ENCODE data around the gene PRKCH. TPM values are rescaled to one million over a fixed set of nuclear protein-coding genes. Genes with fewer than 3 reads are reported as not detected.

The PRKCH gene
- polyA plus RNA-seq, 1 donor from 2014 or later: 2.0 TPM

DNA sequence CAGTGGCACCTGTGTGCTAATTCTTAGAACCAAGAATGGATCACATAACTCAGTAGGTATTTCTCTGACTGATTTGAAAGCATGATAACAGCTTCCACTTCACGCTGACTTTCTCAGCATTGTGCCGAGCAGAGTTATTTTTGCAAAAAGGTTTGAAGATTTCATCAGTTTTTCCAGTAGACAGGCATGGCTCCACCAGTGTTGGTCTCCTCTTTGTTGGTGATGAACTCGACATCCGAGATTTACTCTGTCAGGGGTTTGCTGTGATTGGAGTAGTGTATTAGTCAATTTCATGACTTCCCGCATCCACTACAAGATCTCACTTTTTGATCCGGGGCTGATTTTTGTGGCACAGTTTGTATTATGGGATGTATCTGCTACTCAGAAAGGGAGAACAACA lies 85.3 kb downstream of the PRKCH start:
- Histone ChIP-seq H4K20me1 (ENCODE audit: insufficient read depth) (no peaks in the 10 kb centered on the region), H2AFZ (ENCODE audit: low read depth, low read length) (no peak overlapping the region), H3K36me3 (ENCODE audit: insufficient read depth, low read length) (no peaks in the 10 kb centered on the region), H3K9me2 (ENCODE audit: insufficient read depth, low read length) (no peaks in the 10 kb centered on the region), H3K27ac (ENCODE audit: low read length) (no peak overlapping the region), H3K27me3 (ENCODE audit: insufficient read depth, low read depth, low read length) (no peaks in the 10 kb centered on the region), H3K4me3 (ENCODE audit: low read length) (no peak overlapping the region), H3K9ac (ENCODE audit: low read length) (no peak overlapping the region), H3K4me2 (ENCODE audit: low read length) (no peak overlapping the region), H3F3A (ENCODE audit: insufficient read depth, low read length, poor library complexity, severe bottlenecking) (no peaks in the 10 kb centered on the region), H3K79me2 (replicated peaks; ENCODE audit: insufficient read depth, low read length) (no peaks in the 10 kb centered on the region), H3K9me3 (ENCODE audit: low read length) (no peaks in the 10 kb centered on the region)
- TF ChIP-seq MXI1 (conservative IDR thresholded peaks at IDR 0.05; ENCODE audit: poor library complexity, severe bottlenecking) (no peak), RAD21 (conservative IDR thresholded peaks at IDR 0.05) (no peak), EZH2 (IDR thresholded peaks at IDR 0.05; ENCODE audit: borderline replicate concordance, insufficient read depth, low read length, poor library complexity, severe bottlenecking) (no peak), TAF1 (IDR thresholded peaks at IDR 0.05; ENCODE audit: low read depth) (no peak), SMC3 (conservative IDR thresholded peaks at IDR 0.05; ENCODE audit: poor library complexity) (no peak), EP300 (conservative IDR thresholded peaks at IDR 0.05; ENCODE audit: poor library complexity, severe bottlenecking) (no peak), POLR2AphosphoS5 (IDR thresholded peaks at IDR 0.05) (no peak)
- TF ChIP-seq, protein P1, sequence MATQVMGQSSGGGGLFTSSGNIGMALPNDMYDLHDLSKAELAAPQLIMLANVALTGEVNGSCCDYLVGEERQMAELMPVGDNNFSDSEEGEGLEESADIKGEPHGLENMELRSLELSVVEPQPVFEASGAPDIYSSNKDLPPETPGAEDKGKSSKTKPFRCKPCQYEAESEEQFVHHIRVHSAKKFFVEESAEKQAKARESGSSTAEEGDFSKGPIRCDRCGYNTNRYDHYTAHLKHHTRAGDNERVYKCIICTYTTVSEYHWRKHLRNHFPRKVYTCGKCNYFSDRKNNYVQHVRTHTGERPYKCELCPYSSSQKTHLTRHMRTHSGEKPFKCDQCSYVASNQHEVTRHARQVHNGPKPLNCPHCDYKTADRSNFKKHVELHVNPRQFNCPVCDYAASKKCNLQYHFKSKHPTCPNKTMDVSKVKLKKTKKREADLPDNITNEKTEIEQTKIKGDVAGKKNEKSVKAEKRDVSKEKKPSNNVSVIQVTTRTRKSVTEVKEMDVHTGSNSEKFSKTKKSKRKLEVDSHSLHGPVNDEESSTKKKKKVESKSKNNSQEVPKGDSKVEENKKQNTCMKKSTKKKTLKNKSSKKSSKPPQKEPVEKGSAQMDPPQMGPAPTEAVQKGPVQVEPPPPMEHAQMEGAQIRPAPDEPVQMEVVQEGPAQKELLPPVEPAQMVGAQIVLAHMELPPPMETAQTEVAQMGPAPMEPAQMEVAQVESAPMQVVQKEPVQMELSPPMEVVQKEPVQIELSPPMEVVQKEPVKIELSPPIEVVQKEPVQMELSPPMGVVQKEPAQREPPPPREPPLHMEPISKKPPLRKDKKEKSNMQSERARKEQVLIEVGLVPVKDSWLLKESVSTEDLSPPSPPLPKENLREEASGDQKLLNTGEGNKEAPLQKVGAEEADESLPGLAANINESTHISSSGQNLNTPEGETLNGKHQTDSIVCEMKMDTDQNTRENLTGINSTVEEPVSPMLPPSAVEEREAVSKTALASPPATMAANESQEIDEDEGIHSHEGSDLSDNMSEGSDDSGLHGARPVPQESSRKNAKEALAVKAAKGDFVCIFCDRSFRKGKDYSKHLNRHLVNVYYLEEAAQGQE (IDR thresholded peaks at IDR 0.05; ENCODE audit: borderline replicate concordance): no peak
- TF ChIP-seq, protein P2, sequence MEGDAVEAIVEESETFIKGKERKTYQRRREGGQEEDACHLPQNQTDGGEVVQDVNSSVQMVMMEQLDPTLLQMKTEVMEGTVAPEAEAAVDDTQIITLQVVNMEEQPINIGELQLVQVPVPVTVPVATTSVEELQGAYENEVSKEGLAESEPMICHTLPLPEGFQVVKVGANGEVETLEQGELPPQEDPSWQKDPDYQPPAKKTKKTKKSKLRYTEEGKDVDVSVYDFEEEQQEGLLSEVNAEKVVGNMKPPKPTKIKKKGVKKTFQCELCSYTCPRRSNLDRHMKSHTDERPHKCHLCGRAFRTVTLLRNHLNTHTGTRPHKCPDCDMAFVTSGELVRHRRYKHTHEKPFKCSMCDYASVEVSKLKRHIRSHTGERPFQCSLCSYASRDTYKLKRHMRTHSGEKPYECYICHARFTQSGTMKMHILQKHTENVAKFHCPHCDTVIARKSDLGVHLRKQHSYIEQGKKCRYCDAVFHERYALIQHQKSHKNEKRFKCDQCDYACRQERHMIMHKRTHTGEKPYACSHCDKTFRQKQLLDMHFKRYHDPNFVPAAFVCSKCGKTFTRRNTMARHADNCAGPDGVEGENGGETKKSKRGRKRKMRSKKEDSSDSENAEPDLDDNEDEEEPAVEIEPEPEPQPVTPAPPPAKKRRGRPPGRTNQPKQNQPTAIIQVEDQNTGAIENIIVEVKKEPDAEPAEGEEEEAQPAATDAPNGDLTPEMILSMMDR (IDR thresholded peaks at IDR 0.05; ENCODE audit: poor library complexity, severe bottlenecking): no peak

DNA sequence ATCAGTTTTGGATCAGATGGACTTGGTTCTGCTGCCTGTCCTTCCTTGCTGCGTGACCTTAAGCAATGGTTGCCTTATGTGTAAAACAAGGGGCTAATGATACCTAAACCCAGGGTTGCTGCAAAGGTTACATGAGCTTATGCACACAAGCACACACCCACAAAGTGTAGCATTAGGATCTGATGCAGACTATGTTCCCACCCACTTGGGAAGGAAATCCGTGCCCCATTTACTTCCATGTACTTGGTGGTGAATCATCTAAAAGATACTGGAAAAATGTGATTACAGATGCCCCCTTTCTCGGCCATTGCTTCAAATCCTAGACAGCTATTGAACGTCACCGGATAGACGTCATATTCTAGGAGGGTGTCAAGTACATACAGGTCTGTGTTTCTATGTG lies 87.1 kb downstream of the PRKCH start:
- H3K9me3 ChIP-seq (ENCODE audit: low read length): no peaks in the 10 kb centered on the region
- no peak overlapping the region for H3K27ac ChIP-seq (ENCODE audit: low read length)
- no peak overlapping the region for H2AFZ ChIP-seq (ENCODE audit: low read depth, low read length)
- H3K36me3 ChIP-seq (ENCODE audit: insufficient read depth, low read length): no peaks in the 10 kb centered on the region
- no peak for TF ChIP-seq POLR2AphosphoS5 (IDR thresholded peaks at IDR 0.05)
- TF ChIP-seq, protein P2 (IDR thresholded peaks at IDR 0.05; ENCODE audit: poor library complexity, severe bottlenecking): no peak
- TF ChIP-seq MXI1 (conservative IDR thresholded peaks at IDR 0.05; ENCODE audit: poor library complexity, severe bottlenecking): no peak
- no peak for TF ChIP-seq EP300 (conservative IDR thresholded peaks at IDR 0.05; ENCODE audit: poor library complexity, severe bottlenecking)
- TF ChIP-seq TAF1 (IDR thresholded peaks at IDR 0.05; ENCODE audit: low read depth): no peak
- no peak for TF ChIP-seq SMC3 (conservative IDR thresholded peaks at IDR 0.05; ENCODE audit: poor library complexity)
- TF ChIP-seq EZH2 (IDR thresholded peaks at IDR 0.05; ENCODE audit: borderline replicate concordance, insufficient read depth, low read length, poor library complexity, severe bottlenecking): no peak
- no peak for TF ChIP-seq RAD21 (conservative IDR thresholded peaks at IDR 0.05)
- TF ChIP-seq, protein P1 (IDR thresholded peaks at IDR 0.05; ENCODE audit: borderline replicate concordance): no peak
- no peak overlapping the region for H3K4me3 ChIP-seq (ENCODE audit: low read length)
- no peak overlapping the region for H3K4me2 ChIP-seq (ENCODE audit: low read length)
- no peaks in the 10 kb centered on the region for H3K79me2 ChIP-seq (replicated peaks; ENCODE audit: insufficient read depth, low read length)
- no peaks in the 10 kb centered on the region for H3K27me3 ChIP-seq (ENCODE audit: insufficient read depth, low read depth, low read length)
- H3F3A ChIP-seq (ENCODE audit: insufficient read depth, low read length, poor library complexity, severe bottlenecking): no peaks in the 10 kb centered on the region
- H4K20me1 ChIP-seq (ENCODE audit: insufficient read depth): no peaks in the 10 kb centered on the region
- no peak overlapping the region for H3K9ac ChIP-seq (ENCODE audit: low read length)
- H3K9me2 ChIP-seq (ENCODE audit: insufficient read depth, low read length): no peaks in the 10 kb centered on the region
